Heart left ventricle (tissue), 13 donors: ENCODE data around the gene OGDH.

Experiments used
- CTCF ChIP-seq, 12 donors: fragments of 200-600 bp; sonication (generic) in 4 of 12; IDR thresholded peaks; one replicate each; pipeline versions ENCODE4 v1.5.0 to v1.8.0; 2018 to 2022; ENCODE audit warnings: antibody characterized with exemption in 12 of 12, mild to moderate bottlenecking in 5 of 12
- POLR2A ChIP-seq, 2 donors: fragments of 450-650 bp; IDR thresholded peaks; one replicate each; pipeline ENCODE4 v1.6.1; 2017; ENCODE audit warnings: antibody characterized with exemption in 2 of 2, mild to moderate bottlenecking in 2 of 2, moderate library complexity in 2 of 2
- donor health status: ischemic (EF 13 %, LVEDD 7.1; RV severe dilation, severe dysfunction).
- donor health status: DM: no; HTN: yes; CAD: no.
- donor health status: DM: no; HTN: no; CAD: no.
- donor health status: ischemic (EF 25% LVEDD 6.9; RV normal size, moderate dysfunction).
- donor health status: ischemic (EF 25% LVEDD 5.7; RV mildly dilated, moderate dysfunction).
- donor health status: ischemic (EF 35%, LVEDD 5.7; RV mildly dilated, moderate dysfunction).
- donor health status: nonischemic (EF 11% LVEDD 7.7; RV severe dilation, severe dysfunction).
- donor health status: DM: yes; HTN: yes; CAD: no.
- donor health status: PGD.
- donor health status: ischemic (EF 29% LVEDD 5.4; RV normal size, mild dysfunction).
- donor health status: nonischemic (EF 23%, LVEDD 6.1; RV moderate dilation, normal function).

- TF ChIP-seq POLR2A (IDR thresholded peaks at IDR 0.05): no peak
- TF ChIP-seq CTCF (IDR thresholded peaks at IDR 0.05): no peak
Observed at GRCh38 chr7:44736896-44737295, 130.5 kb downstream of the OGDH start.
